Kidney capillary endothelial cell (primary cell): ENCODE measurements around the gene AP3B2.
"Not testable (repeated sequence)": the region's sequence is repeated elsewhere in the genome, so short reads cannot be mapped to it uniquely, and the experiment has no call there.

Experiments
- DNase-seq: peaks from one replicate; pipeline ENCODE4 v3.0.0-alpha.2; 2018; ENCODE audit warnings: low spot score

The AP3B2 gene, protein sequence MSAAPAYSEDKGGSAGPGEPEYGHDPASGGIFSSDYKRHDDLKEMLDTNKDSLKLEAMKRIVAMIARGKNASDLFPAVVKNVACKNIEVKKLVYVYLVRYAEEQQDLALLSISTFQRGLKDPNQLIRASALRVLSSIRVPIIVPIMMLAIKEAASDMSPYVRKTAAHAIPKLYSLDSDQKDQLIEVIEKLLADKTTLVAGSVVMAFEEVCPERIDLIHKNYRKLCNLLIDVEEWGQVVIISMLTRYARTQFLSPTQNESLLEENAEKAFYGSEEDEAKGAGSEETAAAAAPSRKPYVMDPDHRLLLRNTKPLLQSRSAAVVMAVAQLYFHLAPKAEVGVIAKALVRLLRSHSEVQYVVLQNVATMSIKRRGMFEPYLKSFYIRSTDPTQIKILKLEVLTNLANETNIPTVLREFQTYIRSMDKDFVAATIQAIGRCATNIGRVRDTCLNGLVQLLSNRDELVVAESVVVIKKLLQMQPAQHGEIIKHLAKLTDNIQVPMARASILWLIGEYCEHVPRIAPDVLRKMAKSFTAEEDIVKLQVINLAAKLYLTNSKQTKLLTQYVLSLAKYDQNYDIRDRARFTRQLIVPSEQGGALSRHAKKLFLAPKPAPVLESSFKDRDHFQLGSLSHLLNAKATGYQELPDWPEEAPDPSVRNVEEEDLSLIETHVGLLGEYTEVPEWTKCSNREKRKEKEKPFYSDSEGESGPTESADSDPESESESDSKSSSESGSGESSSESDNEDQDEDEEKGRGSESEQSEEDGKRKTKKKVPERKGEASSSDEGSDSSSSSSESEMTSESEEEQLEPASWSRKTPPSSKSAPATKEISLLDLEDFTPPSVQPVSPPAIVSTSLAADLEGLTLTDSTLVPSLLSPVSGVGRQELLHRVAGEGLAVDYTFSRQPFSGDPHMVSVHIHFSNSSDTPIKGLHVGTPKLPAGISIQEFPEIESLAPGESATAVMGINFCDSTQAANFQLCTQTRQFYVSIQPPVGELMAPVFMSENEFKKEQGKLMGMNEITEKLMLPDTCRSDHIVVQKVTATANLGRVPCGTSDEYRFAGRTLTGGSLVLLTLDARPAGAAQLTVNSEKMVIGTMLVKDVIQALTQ

GRCh38 chr15:82709421-82710207 is at the start of gene AP3B2:
Gene AP3B2 (minus strand): TSS chr15:82709875. CDS start chr15:82709706, 169 bp downstream.
- DNase-seq: peak; percentile 47

DNA sequence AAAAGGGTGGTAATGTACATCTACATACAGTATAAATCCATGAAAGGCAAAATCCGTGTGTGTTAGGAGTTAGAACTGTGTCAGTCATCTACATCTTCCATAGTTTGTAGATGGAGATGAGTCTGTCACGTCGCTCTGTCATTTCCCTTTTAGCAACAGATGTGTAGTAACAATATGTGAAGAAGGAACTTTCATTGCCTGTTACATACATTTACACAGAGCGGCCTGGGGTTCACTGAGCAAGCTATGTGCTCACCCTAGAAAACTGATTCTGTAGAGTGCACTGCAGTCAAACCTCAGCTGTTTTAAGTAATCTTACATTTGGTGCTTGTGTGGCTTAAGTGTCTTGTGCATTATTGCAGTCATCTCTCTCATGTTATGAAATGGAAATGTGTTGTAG is 41.6 kb upstream of the AP3B2 start:
- peak; percentile 9 for DNase-seq

- DNase-seq: peak; percentile 2
Measured at GRCh38 chr15:82750831-82751180, 41.1 kb upstream of the AP3B2 start.

DNA sequence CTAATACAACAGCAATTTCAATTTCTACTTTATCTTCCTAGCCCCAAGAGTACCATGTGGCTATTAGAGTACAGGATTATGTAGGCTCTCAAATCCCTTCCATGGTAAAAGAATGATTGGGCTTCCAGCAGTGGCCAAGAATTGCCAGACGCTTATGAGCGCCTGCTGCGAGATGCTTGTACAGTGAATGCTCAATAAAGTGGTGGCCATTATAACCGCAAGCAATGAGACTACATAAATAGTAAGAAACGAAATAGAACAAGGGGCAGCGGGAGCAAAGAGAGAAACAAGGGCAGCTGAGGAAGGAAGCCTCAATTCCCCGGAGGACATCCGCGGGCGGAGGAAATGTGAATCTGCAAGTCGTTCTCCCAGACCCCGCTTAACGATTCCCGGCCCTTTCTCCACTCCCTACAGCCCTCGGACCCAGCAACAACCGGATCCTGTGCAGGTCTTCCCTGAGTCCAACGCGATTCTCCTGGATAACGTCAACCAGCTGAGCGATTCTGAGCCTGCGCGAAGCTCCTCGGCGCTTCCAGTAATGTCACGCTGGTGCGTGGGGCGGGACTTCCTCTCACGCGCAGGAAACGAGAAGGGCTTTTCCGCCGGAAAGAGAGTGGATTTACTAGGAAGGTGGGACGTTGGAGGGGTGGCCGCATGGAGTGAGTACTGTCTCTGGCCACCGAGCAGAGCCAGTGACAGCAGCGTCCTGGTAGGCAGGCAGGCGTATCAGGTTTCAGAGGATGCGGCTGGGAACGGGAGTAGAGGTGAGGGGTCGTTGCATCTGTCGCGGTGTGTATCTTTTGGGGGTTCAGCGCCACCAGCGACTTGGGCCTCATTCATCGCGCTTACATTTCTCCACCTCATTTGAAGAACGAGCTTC is 40.5 kb upstream of the AP3B2 start:
- peak; percentile 93 for DNase-seq

GRCh38 chr15:82748315-82748714 is 38.6 kb upstream of the AP3B2 start:
- no peak for DNase-seq

DNA sequence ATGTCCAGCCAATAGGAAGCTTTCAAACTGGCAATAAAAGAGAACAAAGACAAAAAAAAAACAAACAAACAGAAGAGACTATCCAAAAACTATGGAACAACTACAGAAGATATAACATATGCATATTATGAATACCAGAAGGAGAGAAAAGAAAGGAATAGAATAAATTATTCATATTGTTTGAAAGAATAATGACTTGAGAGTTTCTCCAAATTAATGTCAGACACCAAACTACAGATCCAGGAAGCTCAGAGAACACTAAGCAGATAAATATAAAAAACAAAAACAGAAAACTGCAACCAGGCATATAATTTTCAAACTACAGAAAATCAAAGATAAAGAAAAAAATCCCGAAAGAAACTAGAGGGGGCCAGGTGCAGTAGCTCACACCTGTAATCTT is 34.1 kb upstream of the AP3B2 start:
- DNase-seq: no peak

DNA sequence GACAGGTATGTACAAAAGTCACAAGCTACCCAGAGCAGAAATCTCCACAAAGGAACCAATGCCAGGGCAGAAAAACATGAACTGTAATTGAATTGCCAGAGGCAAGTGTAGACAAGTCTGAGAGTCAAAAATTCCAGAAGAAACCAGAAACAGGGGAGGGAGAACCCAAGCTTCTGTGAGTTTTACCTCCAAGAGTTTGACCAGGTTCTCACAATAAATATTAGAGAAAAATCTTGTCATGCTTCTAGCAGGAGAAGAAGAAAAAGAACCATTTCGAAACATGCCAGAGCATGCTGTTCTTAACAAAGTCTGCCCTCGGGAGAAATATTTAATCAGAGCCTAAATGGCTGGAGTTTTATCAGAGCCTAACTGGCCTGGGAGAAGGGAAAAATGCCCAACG is 32.5 kb upstream of the AP3B2 start:
- no peak for DNase-seq

DNA sequence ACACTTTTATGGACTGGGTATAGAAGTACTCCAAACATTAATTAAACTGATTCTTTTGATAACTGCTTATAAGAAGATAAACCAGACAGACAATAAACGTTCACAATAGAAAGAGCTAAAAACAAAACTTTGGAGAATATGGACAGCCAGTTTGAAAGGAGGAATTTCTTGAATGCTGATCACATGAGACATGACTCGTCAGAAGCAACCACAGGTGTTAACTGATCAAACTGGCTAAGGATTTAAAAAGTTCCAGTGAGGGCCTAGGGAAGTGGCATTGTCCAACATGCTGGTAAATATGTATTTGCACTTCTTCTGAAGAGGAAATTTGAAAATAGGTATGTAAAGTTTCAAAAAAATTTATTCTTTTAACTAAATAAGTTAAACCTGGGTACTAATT is 29.4 kb upstream of the AP3B2 start:
- DNase-seq: no peak

- no peak for DNase-seq
Measured at GRCh38 chr15:82737975-82738374, 28.3 kb upstream of the AP3B2 start.

DNA sequence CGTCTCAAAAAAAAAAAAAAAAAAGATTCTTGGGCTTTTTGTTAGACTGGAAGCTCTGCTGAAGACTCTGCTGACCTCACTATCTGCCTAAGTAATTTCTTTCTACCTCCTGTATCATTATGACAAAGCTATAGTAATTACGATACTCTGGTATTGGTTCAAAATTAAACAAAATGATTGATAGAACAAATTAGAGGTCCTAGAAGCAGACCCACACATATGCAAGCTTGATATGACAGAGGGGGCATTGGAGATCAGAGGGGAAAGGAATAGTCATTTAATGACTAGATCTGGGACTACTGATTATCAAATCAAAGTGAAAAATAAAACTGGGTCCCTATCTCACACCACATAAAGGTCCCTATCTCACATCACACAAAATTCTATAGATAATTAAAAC is 21.9 kb upstream of the AP3B2 start:
- no peak for DNase-seq

DNA sequence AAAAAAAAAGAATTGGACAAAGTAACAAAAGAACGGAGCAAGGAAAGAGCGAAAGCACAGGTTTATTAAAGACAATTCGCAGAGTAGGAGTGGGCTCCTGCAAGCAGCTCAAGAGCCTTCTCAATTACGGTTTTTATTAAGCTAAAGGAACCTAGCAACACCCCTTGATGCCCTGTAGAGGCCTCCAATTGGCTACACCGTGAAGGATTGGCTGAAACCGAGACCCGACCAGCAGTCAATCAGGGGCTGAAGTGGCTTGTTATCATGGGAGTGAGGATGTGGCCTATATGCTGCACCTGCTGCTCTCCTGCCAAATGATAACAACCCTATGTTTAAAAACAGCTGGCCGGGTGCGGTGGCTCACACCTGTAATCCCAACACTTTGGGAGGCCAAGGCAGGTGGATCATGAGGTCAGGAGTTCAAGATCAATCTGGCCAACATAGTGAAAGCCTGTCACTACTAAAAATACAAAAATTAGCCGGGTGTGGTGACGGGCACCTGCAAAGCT is 20.4 kb upstream of the AP3B2 start:
- no peak for DNase-seq

- no peak for DNase-seq
Measured at GRCh38 chr15:82726816-82727215, 17.1 kb upstream of the AP3B2 start.

DNA sequence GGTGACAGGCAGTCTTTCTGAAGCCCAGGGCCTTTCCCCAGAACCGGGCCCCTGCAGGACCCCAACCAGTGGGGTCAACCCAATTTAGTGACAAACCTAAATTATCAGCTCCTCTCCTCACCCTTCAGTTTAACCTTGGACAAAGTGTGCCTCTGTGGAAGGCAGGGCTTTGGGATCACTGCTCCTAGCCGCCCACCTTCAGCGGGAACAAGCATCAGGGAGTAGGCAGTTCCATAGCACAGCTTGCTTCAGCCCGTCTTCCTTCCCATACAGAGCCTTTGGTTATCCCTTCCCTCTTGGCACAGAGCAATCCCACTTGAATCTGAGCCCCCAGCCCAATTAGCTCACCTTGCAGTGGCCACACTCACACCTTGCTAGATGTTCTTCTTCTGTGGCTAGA is 5.3 kb upstream of the AP3B2 start:
- no peak for DNase-seq

GRCh38 chr15:82714016-82714415 is 4.3 kb upstream of the AP3B2 start:
- no peak for DNase-seq

GRCh38 chr15:82712036-82712435 is 2.4 kb upstream of the AP3B2 start:
- no peak for DNase-seq

DNA sequence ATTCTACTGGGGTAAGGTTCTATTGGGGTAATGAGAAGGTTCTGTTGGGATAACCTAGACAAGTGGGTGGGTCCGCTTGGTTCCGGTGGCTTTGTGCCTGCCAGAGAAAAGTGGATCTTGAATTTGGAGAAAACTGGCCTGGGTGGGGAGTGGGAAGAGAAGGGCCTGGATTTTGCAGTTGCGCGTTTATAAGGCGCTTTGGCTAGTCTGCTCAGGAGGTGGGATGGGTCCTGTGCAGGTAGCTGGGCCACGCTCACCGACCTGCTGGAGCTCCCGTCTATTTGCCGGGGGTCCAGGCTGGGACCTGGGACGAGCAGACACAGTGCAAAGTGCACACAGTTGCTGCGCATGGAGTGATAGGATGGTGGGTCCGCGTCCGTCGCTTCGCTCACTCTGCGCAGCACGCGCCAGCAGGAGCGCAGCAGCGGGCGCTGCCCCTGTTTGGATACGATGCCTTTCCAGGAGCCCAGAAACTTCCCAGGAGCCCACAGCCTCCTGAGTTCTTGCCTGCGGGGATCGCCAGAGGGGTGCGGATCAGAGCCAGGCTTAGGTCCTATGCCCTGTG is 1.3 kb upstream of the AP3B2 start:
- no peak for DNase-seq

- no peak for DNase-seq
Measured at GRCh38 chr15:82710208-82710555, 507 bp upstream of the AP3B2 start.

DNA sequence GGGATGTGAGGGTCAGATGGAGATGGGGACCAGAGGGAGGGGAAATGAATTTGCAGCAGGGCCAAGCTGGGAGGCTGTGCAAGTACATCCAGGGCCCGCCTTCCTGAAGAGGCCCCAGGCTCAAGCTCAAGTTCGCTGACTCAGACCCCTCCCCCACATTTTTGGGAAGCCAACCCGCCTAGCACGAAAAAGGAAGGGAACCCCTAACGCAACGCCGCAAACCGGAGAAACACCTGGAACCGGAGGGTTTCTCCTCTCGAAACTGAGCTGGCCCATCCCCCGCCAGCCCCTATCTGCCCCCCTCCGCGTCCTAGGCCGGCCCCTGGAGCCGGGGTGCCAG is 624 bp downstream of the AP3B2 start:
- no peak for DNase-seq

GRCh38 chr15:82705856-82706255 is 3.8 kb downstream of the AP3B2 start:
- DNase-seq: not testable (repeated sequence)

GRCh38 chr15:82699726-82700125 is 9.9 kb downstream of the AP3B2 start:
- DNase-seq: no peak
